ENCODE data around the gene GPATCH2. TPM values are rescaled to one million over a fixed set of nuclear protein-coding genes. Genes with fewer than 3 reads are reported as not detected.

Gene GPATCH2
- total and polyA plus RNA-seq, 2 donors (not counting 1 experiment from before 2014, with no cell fraction given), result 10.5 to 22.0 TPM

- no peaks in the 10 kb centered on the region for H3K79me2 ChIP-seq (ENCODE audit: control insufficient read depth, insufficient read depth, low read length)
These were observed 168.7 kb downstream of the GPATCH2 start for GRCh38 chr1:217462159-217462558.

GRCh38 chr1:217457016-217457415 is 173.9 kb downstream of the GPATCH2 start:
- no peaks in the 10 kb centered on the region for H3K27me3 ChIP-seq (ENCODE audit: control insufficient read depth, insufficient read depth, low read length)
- TF ChIP-seq EZH2 (IDR thresholded peaks at IDR 0.05; ENCODE audit: low read length, missing control alignments), result no peak
- no peak for TF ChIP-seq CTCF (conservative IDR thresholded peaks at IDR 0.05 in 1 of 2, IDR thresholded peaks at IDR 0.05 in 1 of 2; ENCODE audit: low read depth in 1 of 2, low read length in 2 of 2)
- H3K4me3 ChIP-seq (replicated peaks in 1 of 4; ENCODE audit: control extremely low read depth in 1 of 4, insufficient read depth in 1 of 4, low read depth in 3 of 4, low read length in 4 of 4), result no peak overlapping the region
- no peak overlapping the region for H3K27ac ChIP-seq (ENCODE audit: insufficient read depth, low read length)
- no peak for DNase-seq (ENCODE audit: low read depth in 2 of 2)
- H4K20me1 ChIP-seq (ENCODE audit: control insufficient read depth, extremely low read depth, insufficient read depth, low read length), result no peaks in the 10 kb centered on the region
- H3K4me1 ChIP-seq (ENCODE audit: control insufficient read depth, extremely low read depth, insufficient read depth, low read length), result no peaks in the 10 kb centered on the region
- H3K36me3 ChIP-seq (ENCODE audit: control insufficient read depth, insufficient read depth, low read length), result no peaks in the 10 kb centered on the region
- H2AFZ ChIP-seq (ENCODE audit: low read length), result no peak overlapping the region
- H3K9me3 ChIP-seq (ENCODE audit: control insufficient read depth, insufficient read depth, low read depth, low read length), result no peaks in the 10 kb centered on the region
- H3K9ac ChIP-seq (ENCODE audit: insufficient read depth, low read length), result no peak overlapping the region
- no peak overlapping the region for H3K4me2 ChIP-seq (ENCODE audit: extremely low read depth, insufficient read depth, low read length)
- no peaks in the 10 kb centered on the region for H3K79me2 ChIP-seq (ENCODE audit: control insufficient read depth, insufficient read depth, low read length)

More at GRCh38 chr1:217462159-217462558, 168.7 kb downstream of the GPATCH2 start:
- Histone ChIP-seq H3K4me2 (ENCODE audit: extremely low read depth, insufficient read depth, low read length) (no peak overlapping the region), H3K4me1 (ENCODE audit: control insufficient read depth, extremely low read depth, insufficient read depth, low read length) (no peaks in the 10 kb centered on the region), H4K20me1 (ENCODE audit: control insufficient read depth, extremely low read depth, insufficient read depth, low read length) (no peaks in the 10 kb centered on the region), H3K9me3 (ENCODE audit: control insufficient read depth, insufficient read depth, low read depth, low read length) (no peaks in the 10 kb centered on the region), H2AFZ (ENCODE audit: low read length) (no peak overlapping the region), H3K4me3 (replicated peaks in 1 of 4; ENCODE audit: control extremely low read depth in 1 of 4, insufficient read depth in 1 of 4, low read depth in 3 of 4, low read length in 4 of 4) (no peak overlapping the region), H3K27me3 (ENCODE audit: control insufficient read depth, insufficient read depth, low read length) (no peaks in the 10 kb centered on the region), H3K9ac (ENCODE audit: insufficient read depth, low read length) (no peak overlapping the region), H3K27ac (ENCODE audit: insufficient read depth, low read length) (no peak overlapping the region), H3K36me3 (ENCODE audit: control insufficient read depth, insufficient read depth, low read length) (no peaks in the 10 kb centered on the region)
- TF ChIP-seq CTCF (conservative IDR thresholded peaks at IDR 0.05 in 1 of 2, IDR thresholded peaks at IDR 0.05 in 1 of 2; ENCODE audit: low read depth in 1 of 2, low read length in 2 of 2) (no peak), EZH2 (IDR thresholded peaks at IDR 0.05; ENCODE audit: low read length, missing control alignments) (no peak)
- DNase-seq (ENCODE audit: low read depth in 2 of 2), result peak; percentile 6 to 40

GRCh38 chr1:217456261-217456660 is 174.6 kb downstream of the GPATCH2 start:
- Histone ChIP-seq H3K36me3 (ENCODE audit: control insufficient read depth, insufficient read depth, low read length) (no peaks in the 10 kb centered on the region), H3K4me3 (replicated peaks in 1 of 4; ENCODE audit: control extremely low read depth in 1 of 4, insufficient read depth in 1 of 4, low read depth in 3 of 4, low read length in 4 of 4) (no peak overlapping the region), H3K9ac (ENCODE audit: insufficient read depth, low read length) (no peak overlapping the region), H3K4me2 (ENCODE audit: extremely low read depth, insufficient read depth, low read length) (no peak overlapping the region), H3K4me1 (ENCODE audit: control insufficient read depth, extremely low read depth, insufficient read depth, low read length) (no peaks in the 10 kb centered on the region), H4K20me1 (ENCODE audit: control insufficient read depth, extremely low read depth, insufficient read depth, low read length) (no peaks in the 10 kb centered on the region), H3K9me3 (ENCODE audit: control insufficient read depth, insufficient read depth, low read depth, low read length) (no peaks in the 10 kb centered on the region), H3K27ac (ENCODE audit: insufficient read depth, low read length) (no peak overlapping the region), H3K79me2 (ENCODE audit: control insufficient read depth, insufficient read depth, low read length) (no peaks in the 10 kb centered on the region), H2AFZ (ENCODE audit: low read length) (no peak overlapping the region), H3K27me3 (ENCODE audit: control insufficient read depth, insufficient read depth, low read length) (no peaks in the 10 kb centered on the region)
- no peak for DNase-seq (ENCODE audit: low read depth in 2 of 2)
- no peak for TF ChIP-seq CTCF (conservative IDR thresholded peaks at IDR 0.05 in 1 of 2, IDR thresholded peaks at IDR 0.05 in 1 of 2; ENCODE audit: low read depth in 1 of 2, low read length in 2 of 2)
- TF ChIP-seq EZH2 (IDR thresholded peaks at IDR 0.05; ENCODE audit: low read length, missing control alignments), result no peak

Measured in fibroblast of lung (primary cell).